Stimulated activated CD8-positive, alpha-beta memory T cell treated with anti-CD3 and anti-CD28 coated beads, Interleukin-7, amount 100 ng/mL, for 24 hours (primary cell): ENCODE results near the gene GTSE1.

Source experiments
- DNase-seq: peaks from one replicate; pipeline ENCODE4 v3.0.0-alpha.2; 2020; ENCODE audit warnings: low read depth

GTSE1 gene

DNA sequence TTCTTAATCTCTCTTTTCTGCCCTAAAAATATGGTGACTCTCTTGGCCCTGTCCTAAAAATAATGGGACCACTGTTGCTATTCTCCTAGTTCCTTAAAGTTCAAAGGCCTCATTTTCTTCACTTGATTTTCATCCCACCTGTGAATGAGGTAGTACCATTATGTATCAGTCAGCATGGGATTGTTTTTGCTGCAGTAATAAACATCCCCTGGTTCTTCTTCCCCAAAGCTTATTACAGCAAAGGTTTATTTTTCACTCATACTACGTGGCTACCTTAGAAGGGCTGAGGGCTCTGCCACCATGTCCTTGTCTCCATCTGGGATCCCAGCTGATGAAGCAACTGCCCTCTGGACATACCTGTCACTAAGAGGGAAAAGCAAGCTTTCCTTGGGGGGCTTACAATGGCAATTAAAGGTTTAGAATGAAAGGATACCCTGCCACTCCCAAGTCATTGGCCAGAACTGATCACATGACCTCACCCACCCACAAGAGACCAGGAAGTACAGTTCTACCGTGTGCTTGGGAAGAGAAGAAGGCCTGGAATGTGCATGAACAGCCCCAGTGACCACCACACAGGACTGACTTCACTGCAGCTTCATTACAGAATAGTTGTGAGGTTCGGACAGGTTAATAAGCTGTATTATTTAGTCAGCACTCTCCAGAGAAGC, 21.1 kb upstream of the GTSE1 start:
- no peak for DNase-seq

DNA sequence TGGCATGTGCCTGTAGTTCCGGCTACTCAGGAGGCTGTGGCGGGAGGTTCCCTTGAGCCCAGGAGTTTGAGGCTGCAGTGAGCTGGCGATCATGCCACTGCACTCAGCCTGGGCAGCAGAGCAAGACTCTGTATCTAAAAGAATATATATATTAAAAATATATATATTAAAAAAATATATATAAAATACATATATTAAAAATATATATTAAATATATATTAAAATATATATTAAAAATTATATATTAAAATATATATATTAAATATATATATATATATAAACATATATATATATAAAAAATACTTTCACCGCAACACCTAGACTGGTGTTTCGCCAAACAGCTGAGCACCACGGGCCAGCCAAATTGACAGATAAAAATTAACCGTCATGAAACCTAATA, 20.1 kb upstream of the GTSE1 start:
- no peak for DNase-seq

DNA sequence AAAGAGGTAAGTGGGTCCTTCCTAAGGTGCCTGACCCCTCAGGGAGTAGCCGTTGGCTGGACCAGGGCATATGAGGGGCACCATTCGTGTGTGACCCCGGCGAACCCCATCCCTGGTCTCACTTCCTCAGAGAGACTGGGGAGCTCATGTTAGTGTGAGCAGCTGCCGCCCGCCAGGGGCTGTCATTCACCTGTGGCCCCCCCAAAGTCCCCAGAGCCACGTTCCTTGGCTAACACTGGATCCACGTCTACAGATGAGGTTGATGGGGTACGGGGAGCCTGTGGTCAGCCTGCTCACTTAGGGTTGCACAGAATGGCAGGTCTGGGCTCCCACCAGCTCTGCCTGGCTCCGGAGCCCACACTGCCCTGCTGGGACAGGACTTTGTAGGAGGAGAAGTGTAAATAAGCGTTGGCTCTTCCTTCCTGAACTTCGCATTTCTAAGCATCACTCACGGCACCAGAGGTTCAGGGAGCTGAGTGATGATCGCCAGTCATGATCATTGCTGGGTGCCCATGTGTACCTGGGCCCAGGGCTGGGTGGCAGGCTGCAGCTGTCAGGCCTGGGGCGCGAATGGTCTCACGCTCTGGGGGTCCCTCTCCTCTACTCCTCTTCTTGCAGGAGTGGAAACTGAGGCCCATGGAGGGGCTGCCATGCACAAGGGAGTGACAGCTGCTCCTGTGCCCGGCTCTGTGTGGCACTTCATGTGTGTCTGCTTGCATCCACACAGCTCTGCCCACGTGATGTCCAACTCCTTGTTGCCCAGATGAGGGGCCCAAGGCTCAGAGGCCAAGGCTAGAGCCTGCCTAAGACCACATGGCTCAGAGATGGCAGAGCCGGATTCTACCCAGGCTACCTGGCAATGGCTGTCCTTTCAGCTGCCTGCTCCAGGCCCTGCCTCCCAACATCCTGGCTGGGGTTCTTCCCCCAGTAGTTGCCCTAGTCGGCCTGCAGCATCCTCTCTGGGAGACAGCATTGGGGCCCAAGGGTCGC, 17.7 kb upstream of the GTSE1 start:
- no peak for DNase-seq

DNA sequence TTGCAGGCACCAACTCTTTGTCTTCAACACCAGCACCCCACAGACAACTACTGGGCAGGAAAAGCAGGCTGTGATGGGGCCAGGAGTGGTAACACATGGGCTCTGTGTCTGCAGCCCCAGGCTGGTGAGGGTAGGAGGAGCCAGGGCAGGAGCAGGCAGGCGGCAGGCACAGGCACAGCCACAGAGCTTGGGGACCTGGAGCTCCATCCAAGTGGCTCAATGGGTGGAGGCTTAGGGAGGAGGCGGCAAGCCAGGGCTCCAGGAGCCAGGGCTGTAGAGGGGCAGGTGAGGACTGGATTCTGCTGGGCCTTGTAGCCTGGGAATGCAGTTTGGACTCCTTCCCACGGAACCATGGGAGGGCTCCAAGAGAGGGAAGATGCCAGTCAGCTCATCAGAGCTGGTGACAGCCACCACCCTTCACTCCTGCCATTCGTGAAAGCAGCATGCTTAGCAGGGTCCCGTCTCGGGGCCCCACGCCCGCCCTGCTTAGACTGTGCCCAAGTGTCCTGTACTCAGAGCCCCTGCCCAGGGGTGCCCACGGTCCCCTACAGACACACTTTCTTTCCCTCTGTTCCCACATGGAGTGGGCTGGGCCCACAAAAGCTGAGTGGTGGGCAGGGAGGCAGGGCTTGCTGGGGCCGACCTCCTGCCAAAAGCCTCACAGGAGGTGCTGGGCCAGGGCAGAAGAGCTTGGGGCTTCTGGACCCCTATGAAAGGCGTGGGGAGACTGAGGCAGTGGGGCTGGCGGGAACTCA, 16.4 kb upstream of the GTSE1 start:
- DNase-seq, result no peak

DNA sequence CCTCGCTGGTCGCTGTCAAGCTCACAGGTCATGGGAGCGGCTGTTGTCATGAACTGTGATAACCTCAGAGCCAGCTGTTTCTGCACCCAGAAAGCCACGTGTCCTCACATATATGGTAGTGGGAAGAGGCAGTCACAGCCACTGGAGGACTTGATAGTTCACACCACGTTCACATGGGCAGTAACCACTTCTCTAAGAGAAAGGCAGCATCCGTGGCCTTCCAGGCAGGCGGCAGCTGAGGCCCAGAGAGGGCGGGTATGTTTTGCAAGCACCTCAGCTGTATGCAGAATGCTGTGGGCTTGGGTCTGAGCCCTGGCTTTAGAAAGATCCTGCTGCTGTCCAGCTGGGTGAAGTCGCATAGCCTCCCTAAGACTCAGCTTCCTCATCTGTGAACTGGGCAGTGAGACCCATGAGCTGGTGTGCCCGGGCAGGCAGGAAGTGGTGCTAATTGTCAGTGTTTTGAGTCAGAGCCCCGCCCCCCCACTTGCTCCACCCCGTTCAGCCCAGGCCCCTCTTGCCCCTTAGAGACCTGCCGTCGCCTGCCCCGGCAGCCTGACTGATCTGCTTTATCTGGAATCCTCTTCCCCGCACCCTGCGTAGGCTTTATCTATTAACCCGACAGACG, 15.6 kb upstream of the GTSE1 start:
- no peak for DNase-seq

DNA sequence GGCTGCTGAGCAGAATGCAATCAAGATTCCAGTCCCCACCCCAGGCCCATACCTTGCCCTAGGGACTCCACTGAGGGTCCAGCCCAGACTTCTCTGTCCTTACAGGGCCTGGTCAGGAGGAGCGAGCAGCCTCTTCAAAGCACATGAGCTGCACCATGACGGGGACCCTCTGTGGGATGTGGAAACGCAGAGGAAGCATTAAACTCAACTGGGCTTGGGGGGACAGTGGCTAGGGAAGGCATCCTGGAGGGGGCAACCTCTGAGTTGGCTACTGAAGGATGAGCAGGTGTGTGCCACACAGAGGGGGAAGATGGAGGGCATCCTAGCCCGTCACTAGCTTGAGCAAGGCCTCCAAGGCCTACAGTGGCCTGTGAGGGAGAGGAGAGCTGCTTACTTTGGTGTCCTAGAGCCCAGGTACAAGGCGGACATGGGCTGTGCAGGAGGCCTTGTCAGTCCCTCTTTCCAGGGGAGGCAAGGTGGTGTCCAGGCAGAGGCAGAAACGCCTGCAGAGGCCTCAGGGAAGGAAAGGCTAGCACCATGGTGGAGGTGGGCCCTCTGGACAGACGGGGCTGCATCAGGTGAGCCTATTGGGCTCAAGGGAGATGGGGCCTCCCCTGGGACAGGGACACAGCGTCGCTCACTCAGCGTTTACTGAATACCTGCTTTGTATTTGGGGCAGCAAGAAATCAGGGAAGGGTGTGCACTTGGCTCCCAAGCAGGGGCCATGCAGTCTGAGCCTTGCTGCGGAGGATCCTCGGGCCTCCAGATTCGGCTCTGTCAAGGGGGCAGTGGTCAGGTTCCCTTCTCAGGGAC, 14.6 kb upstream of the GTSE1 start:
- no peak for DNase-seq

DNA sequence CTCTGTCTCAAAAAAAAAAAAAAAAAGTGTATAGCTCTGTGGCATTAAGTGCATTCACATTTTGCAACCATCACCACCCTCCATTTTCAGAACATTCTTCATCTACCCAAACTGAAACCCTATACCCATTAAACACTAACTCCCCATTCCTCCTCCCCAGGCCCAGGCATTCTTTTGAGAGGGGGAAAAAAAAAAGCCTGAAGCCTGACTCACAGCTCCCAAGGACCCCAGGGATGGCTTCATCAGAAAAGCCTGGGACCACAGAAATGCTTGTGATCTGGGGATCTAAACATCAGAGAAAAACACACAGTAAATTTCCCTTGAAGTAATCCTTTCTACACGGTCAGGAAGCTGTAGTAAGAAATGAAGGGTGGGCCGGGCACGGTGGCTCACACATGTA, 10.7 kb upstream of the GTSE1 start:
- DNase-seq, result no peak

DNA sequence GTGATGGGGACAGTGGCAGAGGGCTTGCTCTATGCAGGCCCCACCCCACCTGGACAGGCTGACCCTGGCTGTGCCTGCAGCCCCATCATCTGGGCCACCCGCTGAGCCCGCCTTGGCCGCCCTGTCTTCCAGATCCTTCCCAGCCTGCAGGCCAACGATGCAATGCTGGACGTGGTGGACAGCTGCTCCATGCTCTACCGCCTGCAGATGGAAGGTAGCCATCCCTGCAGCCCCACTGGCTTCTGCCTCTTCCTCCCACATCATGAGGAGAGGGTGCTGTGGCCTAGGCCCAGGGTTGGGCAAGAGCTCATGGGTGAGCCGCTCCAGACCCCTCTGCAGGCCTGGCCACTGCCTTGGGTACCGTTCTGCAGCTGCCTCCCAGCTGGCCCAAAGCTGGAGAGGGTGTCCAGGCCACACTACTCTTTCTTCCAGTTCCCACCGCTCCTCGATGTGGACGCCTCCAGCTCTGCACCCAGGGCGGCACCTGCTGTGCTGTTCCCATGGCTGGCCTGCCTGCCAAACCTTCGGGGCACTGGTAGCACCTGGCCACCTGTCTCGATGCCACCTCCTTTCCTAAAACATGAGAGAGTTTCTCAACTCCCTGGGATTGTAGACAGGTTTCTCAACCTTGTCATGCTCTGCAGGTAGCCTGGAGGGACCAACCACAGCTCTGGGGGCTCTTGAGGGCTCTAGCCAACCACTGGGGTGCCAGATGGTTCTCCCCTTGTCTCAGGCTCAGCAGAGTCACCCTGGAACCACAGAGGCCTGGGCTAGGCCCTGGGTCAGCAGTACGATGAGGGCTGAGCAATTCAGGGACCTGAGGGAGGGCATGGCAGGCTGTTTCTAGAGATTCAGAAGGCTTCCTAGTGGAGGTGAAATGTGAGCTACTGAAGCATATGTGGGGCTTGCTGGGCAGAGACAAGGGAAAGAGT, 9.5 kb upstream of the GTSE1 start:
- DNase-seq, result no peak

DNA sequence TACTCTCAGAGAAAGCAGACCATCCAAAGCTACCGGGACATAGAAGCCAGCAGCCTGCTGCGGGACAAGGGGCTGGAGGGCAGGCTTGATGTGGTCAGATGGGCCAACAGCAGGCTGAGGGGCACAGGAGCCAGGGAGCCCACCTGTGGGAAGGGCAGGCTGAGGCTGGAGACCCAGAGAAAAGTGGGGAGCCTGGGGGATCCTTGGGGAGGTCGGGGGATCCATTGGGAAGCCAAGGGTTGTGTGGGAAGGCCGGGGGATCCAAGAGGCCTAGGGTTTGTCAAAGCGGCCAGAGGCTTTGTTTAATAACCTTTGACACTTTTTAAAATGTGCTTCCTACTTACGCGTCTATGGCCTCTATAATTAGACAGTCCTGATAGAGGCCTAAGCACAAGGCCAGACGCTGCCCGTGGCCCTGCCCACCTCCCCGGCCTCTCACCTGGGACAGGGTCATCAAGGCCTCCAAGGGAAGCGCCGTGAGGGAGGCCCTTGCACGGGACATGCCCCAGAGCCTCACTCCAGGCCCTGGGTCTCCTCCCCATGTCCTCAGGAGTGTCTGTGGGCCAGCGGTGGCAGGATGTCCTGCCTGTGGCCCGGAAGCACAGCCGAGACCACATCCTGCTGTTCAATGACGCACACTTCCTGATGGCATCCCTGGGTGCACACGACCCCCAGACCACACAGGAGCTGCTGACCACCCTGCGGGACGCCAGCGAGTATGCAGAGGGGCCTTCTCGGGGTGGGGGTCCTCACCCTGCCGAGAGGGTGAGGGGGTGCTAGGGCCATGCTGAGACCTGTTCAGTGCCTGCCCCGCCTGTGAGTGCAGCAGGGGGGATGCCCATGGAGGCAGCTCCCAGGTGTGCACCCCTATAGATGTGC, 8.6 kb upstream of the GTSE1 start:
- no peak for DNase-seq

DNA sequence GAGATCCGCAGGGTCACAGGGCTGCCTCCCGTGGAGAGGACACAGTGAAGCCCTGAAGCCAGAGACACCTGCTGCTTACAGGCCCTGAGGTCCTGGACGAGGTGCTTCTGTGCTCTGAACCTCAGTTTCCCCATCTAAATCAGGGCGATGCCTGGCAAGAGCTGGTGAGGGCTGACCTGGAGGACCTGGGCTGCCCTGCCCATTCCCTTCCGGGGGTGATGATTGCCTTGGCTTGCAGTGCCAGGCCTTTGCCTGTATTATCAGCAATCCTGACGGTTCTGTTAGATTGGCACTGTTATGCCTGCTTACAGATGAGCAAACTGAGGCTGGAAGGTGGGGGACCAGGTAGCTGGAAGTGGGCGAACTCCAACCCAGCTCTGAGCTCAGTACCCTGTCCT, 7.8 kb upstream of the GTSE1 start:
- no peak for DNase-seq

DNA sequence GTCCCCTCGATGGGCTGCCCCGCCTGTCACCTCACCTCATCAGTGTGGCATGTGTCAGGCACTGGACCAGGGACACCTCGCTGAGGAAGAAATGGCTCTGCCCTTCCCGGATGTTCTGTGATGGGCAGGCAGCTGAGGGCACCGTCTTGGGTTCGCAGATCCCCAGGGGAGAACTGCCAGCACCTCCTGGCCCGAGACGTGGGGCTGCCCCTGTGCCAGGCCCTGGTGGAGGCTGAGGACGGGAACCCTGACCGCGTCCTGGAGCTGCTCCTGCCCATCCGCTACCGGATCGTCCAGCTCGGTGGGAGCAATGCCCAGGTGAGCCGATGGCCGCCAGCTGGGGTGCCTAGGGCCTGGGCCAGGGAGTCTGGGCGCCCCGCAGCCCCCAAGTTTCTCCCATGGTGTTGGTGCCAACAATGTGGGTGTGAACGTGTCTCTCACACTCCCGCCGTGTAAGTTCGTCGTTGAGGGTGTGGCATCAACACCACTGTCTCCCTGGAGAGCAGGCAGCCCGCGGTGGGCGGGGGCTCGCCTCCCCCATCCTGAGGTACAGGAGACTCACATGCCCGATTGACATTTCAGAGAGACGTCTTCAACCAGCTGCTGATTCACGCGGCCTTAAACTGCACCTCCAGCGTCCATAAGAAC, 7.3 kb upstream of the GTSE1 start:
- DNase-seq, result no peak

DNA sequence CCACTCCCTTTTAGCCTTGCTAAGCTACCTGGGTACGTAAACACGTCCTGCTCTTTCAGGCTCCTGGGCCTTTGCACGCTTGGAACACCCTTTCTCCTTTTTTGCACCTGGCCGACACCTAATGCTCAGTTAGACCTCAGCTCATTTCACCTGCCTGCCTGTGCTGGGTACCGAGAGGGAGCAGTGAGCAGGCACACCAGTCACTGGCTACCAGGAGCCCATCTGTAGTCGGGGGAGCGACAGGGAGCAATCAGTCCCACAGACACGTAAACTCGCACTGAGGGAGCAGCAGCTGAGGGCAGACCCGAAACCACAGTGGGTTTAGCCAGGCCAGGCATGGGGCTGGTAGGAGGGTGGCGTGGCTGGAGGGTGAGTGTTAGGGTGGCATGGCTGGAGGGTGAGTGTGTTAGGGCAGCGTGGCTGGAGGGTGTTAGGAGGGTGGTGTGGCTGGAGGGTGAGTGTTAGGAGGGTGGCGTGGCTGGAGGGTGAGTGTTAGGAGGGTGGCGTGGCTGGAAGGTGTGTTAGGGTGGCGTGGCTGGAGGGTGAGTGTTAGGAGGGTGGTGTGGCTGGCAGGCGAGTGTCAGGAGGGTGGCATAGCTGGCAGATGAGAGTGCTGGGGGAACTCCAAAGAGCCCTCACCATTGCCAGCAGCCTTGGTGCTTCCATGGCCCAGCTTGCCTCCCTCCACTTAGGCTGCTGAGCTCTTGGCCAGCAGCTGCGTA, 6.4 kb upstream of the GTSE1 start:
- DNase-seq, result no peak

DNA sequence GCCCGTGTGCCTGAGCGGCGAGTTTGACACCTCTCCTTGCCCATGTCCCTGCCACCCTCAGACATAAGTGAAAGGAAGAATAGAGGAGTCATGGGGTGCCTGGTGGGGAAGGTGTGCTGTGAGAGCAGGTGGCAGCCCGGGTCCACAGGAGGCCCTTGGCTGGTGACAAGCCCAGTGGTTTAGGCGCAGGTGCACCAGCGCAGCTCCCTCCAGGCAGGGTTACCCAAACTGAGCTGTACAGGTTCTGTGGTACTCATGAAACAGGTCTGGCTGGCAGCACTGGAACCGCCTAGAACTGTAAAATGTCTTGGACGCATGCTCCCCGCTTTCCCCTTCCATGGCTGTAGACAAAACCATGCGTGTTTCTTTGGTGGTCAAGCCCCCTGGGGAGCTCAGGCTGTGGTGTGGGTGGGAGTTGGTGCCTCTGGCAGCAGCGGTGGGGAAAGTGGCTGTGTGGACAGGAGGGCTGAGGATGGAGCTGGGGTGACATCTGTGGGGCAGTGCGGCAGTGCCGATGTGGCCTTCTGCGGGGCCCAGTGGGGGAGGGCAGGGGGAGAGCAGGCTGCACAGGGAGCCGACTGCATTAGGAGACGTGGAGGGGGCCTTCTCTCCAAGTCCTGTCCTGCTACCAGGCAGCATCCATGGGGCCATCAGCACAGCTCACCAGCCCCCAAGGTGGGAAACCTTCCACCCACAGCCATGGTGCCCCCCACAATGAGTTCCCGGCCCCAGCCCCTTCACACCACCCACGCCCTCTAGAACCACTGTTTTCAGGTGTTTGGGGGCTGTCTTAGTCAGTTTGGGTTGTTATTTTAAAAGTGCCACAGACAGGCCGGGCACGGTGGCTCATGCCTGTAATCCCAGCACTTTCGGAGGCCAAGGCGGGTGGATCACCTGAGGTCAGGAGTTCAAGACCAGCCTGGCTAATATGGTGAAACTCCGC, 5.6 kb upstream of the GTSE1 start:
- no peak for DNase-seq

DNA sequence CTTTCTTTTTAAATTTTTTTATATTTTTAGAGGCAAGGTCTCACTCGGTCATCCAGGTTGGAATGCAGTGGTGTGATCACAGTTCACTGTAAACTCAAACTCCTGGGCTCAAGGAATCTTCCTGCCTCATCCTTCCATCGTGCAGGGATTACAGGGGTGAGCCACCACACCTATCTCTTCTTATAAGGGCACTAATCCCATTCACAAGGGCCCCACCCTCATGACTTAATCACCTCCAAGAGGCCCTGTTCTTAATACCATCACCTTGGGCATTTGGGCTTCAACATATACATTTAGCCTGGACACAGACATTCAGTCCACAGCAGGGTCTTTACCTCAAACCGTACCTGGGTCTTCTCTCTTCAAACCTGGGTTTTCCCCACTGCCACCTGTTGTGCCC, 4.5 kb upstream of the GTSE1 start:
- DNase-seq, result no peak

DNA sequence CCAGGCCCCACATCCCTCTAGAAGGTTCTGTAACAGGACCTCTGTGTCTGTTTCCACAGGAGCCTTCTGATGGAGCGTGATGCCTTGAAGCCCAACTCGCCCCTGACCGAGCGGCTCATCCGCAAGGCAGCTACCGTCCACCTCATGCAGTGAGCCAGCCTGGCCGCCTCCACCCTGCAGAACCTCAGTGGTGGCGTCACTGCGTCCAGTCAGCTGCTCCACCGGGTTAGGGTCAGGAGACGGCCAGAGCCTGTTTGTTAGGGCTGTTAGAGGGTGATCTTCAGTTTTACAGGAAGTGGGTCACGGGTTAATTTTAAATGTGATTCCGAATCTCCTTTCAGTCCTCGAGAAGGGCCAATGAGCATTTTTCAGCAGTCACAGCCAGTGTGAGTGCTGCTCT, 3.9 kb upstream of the GTSE1 start:
- no peak for DNase-seq

DNA sequence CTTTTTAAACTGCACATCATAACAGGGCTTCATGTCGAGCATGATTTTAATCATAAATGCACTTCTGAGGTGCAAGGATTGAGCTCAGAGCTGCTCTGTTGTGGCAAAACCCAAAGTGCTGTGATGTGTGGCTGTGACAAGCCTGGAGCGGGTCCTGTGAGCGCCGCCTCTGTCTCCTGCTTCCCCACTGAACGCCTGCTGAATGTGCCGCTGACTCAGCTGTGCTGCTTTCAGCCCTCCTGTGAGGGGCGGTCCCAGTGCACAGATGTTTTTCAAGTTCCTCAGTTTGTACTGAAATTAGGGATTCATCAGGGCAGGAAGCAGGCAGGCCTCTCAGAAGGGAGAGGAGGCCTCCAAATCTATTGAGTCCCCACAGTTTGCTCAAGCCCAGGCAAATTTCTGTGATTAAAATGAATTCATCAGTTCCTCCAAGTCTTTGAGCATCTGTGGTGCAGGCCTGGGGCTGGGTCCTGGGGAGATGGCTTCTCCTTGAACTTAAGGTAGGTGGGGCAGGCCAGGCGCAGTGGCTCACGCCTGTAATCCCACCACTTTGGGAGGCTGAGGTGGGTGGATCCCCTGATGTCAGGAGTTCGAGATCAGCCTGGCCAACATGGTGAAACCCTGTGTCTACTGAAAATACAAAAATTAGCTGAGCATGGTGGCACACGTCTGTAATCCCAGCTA, 3.0 kb upstream of the GTSE1 start:
- DNase-seq, result no peak
